Lower leg skin (tissue), 4 donors: ENCODE measurements around the gene TMEM95. TPM values are rescaled to one million over a fixed set of nuclear protein-coding genes. Genes with fewer than 3 reads are reported as not detected.

Experiments
- DNase-seq, 2 donors: peaks; one replicate each; pipeline ENCODE4 v3.0.0-alpha.2; 2019; ENCODE audit warnings: low spot score in 2 of 2
- H3K4me3 ChIP-seq: fragments of 200-600 bp; sonication (generic); 2 replicates; pipeline ENCODE4 v1.5.1; 2017; ENCODE audit warnings: mild to moderate bottlenecking, low read depth; ENCODE audit not compliant: poor library complexity, severe bottlenecking
- POLR2A ChIP-seq, 2 donors: fragments of 450-650 bp; IDR thresholded peaks; one replicate each; pipeline ENCODE4 v1.6.1; 2016 to 2017; ENCODE audit warnings: antibody characterized with exemption in 2 of 2, mild to moderate bottlenecking in 1 of 2, moderate library complexity in 1 of 2
- WGBS, 2 donors: methylation state at CpG; one replicate each; pipeline ENCODE4 v1.1.5; 2018; 5-methylcytosine and 5-hydroxymethylcytosine counted together
- intact Hi-C: fragments of 100-400 bp; cut with DNase I; formaldehyde crosslinking; loops from one replicate; pipeline ENCODE4 v1.15.0; 2023; ENCODE audit warnings: low total_unique reads
- total RNA-seq, 4 donors: library from RNA; depleted of rRNA; stranded (reverse); fragments of >200 nt; gene quantifications; one replicate each; pipeline ENCODE4 v1.1.0, GENCODE V29; 2016
- TF ChIP-seq, protein P1 (sequence below), 3 donors: fragments of 450-650 bp; IDR thresholded peaks; one replicate each; pipeline ENCODE4 v1.5.1; 2016; ENCODE audit warnings: antibody characterized with exemption in 3 of 3, mild to moderate bottlenecking in 3 of 3, moderate library complexity in 2 of 3

Gene TMEM95
- total RNA-seq, 4 donors from 2014 or later: not detected

DNA sequence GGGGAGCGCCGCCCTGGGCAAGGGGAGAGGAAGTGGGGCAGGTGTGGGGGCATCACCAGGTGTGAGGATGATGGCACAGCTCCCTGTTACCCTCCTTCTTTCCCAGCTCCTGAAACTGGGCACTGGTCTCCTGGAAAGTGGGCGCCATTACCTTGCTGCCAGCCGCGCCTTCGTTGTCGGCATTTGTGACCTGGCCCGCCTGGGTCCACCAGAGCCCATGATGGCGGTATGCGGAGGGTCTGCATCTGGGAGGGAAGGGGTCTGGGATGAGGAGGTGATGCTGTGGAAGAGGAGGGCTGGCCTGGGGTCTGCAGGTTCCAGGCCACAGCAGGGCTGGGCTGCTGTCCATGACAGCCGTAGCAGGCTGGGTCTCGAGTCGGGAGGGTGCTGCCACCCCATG, 13.1 kb upstream of the TMEM95 start:
- intact Hi-C loops: loop anchor here (2.0 kb wide), 1 partner anchor 61 kb away; the partner anchor contains the start of gene SLC2A4
- H3K4me3 ChIP-seq: no peak overlapping the region
- DNase-seq: no peak
- TF ChIP-seq POLR2A (IDR thresholded peaks at IDR 0.05): no peak
- TF ChIP-seq, protein P1, sequence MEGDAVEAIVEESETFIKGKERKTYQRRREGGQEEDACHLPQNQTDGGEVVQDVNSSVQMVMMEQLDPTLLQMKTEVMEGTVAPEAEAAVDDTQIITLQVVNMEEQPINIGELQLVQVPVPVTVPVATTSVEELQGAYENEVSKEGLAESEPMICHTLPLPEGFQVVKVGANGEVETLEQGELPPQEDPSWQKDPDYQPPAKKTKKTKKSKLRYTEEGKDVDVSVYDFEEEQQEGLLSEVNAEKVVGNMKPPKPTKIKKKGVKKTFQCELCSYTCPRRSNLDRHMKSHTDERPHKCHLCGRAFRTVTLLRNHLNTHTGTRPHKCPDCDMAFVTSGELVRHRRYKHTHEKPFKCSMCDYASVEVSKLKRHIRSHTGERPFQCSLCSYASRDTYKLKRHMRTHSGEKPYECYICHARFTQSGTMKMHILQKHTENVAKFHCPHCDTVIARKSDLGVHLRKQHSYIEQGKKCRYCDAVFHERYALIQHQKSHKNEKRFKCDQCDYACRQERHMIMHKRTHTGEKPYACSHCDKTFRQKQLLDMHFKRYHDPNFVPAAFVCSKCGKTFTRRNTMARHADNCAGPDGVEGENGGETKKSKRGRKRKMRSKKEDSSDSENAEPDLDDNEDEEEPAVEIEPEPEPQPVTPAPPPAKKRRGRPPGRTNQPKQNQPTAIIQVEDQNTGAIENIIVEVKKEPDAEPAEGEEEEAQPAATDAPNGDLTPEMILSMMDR (IDR thresholded peaks at IDR 0.05): no peak
- 86 to 93% methylated on average over 9 to 13 of the region's 13 CpGs for WGBS, 2 donors

DNA sequence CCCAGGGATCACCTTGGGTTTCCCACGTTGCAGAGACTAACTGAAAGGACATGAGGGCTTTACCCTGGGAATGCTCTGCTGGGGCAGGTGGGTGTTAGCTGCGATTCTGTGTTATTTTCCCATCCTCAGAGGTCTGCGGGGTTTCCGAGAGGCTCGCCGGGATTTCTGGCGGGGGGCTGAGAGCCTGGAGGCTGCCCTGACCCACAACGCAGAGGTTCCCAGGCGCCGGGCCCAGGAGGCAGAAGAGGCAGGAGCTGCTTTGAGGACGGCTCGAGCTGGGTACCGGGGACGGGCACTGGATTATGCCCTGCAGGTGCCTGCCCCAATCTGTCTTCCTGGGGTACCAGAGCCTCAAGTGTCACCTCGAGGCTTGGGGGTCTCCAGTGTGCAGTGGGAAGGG, 11.7 kb upstream of the TMEM95 start:
- TF ChIP-seq, protein P1 (IDR thresholded peaks at IDR 0.05): no peak
- no peak for TF ChIP-seq POLR2A (IDR thresholded peaks at IDR 0.05)
- intact Hi-C loops: loop anchor here (2.0 kb wide), 1 partner anchor 62 kb away; the partner anchor contains the start of gene SLC2A4
- DNase-seq: no peak
- H3K4me3 ChIP-seq: no peak overlapping the region
- WGBS, 2 donors: 60 to 66% methylated on average over 9 to 14 of the region's 15 CpGs

DNA sequence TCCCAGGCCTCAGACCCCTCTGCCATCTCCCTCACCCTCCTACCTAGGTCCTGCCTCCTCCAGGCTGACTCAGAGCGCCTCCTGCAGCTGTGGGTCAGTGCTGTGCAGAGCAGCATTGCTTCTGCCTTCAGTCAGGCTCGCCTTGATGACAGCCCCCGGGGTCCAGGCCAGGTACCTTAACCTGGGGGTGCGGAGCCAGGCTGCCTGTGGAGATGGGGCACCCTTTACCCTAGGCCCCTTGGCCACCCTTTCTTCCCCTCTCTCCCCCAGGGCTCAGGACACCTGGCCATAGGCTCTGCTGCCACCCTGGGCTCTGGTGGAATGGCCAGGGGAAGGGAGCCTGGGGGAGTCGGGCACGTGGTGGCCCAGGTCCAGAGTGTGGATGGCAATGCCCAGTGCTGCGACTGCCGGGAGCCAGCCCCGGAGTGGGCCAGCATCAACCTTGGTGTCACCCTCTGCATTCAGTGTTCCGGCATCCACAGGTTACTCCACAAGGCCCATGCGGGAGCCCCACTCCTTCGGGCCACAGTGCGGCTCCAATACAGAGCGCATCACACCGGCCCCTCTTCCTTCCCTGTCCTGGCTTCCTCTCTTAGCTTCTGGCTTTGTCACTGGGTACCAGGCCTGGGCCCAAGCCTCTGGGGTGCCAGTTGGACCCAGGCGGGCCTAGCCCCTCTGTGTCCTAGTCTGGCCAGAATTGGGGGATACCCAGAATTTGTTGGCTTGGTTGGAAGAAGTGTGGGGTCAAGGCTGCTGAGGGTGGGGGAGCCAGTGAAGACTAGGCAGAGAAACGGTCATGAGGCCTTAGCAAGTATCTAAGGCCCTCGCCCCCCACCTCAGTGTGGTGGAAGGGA, 8.0 kb upstream of the TMEM95 start:
- TF ChIP-seq, protein P1 (IDR thresholded peaks at IDR 0.05): no peak
- TF ChIP-seq POLR2A (IDR thresholded peaks at IDR 0.05): no peak
- intact Hi-C loops: no loop called here
- 68 to 74% methylated on average over 18 of the region's 18 CpGs for WGBS, 2 donors
- DNase-seq: no peak
- no peak overlapping the region for H3K4me3 ChIP-seq

DNA sequence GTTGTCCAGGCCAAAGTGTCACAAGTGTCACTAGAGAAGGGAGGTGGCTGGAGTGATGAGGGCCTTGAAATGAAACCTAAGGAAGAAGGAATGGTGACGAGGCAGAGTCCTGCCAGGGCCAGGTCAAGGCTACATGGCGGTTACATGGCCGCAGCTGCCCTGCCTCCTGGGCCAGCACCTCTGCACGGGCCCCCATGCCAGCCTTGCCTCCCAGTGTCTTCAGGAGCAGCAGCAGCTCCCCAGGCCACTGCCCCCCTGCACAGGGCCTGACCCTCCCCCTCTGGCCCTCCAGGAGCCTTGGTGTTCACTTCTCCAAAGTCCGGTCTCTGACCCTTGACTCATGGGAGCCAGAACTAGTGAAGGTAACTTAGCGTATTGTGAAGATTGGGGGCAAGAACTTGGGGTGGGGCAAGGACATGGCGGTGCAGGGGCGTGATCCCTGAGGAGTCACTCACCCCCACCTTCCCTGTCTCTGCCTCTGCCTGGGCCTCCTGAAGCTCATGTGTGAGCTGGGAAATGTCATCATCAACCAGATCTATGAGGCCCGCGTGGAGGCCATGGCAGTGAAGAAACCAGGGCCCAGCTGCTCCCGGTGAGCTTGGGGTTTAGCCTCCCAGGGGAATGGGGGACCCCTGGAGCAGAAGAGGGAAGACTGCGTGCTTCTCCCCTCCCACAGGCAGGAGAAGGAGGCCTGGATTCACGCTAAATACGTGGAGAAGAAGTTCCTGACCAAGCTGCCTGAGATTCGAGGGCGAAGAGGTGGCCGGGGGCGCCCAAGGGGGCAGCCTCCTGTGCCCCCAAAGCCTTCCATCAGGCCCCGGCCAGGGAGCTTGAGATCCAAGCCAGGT, 7.1 kb upstream of the TMEM95 start:
- WGBS, 2 donors: 65 to 70% methylated on average over 19 of the region's 19 CpGs
- no peak for DNase-seq
- intact Hi-C loops: no loop called here
- TF ChIP-seq, protein P1 (IDR thresholded peaks at IDR 0.05): no peak
- no peak for TF ChIP-seq POLR2A (IDR thresholded peaks at IDR 0.05)
- H3K4me3 ChIP-seq: no peak overlapping the region

DNA sequence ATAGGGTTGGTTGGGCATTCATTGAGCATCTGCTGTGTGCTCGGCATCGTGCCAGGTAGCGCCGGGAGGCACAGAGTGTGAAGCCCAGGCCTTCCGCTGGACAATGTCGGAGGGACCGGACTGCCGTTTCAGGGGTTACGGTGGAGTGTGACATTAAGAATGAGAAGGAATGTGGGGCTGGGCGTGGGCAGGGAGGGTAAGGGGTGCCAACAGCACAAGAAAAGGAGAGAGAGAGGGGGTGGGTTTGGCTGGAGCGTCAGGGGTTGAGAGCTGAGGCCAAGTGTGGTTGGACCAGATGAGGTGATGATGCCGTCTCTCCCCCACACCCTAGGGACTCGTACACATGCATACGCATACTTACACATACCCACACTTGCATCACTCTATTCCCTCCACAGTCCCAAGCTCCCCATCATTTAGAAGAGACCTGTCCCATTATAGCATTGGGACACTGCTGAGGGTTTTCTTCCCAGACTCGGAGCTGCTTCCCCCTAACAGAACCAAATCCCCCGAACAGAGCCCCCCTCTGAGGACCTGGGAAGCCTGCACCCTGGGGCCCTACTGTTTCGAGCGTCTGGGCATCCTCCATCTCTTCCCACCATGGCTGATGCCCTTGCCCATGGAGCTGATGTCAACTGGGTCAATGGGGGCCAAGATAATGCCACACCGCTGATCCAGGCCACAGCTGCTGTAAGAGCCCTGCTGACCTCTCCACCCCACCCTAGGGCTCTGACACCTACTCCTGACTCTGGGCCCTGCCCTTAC, 6.3 kb upstream of the TMEM95 start:
- intact Hi-C loops: no loop called here
- TF ChIP-seq POLR2A (IDR thresholded peaks at IDR 0.05): no peak
- TF ChIP-seq, protein P1 (IDR thresholded peaks at IDR 0.05): no peak
- 54 to 61% methylated on average over 19 of the region's 19 CpGs for WGBS, 2 donors
- no peak overlapping the region for H3K4me3 ChIP-seq
- DNase-seq: peak in 1 of 2 donors; percentile 90
